ENCODE results near the gene NCAM1.

Gene NCAM1

GRCh38 chr11:113174882-113175281, 213.7 kb downstream of the NCAM1 start:
- no peak overlapping the region for H4K8ac ChIP-seq (ENCODE audit: low read length)
- H3K79me1 ChIP-seq (replicated peaks; ENCODE audit: low read length, poor library complexity, severe bottlenecking), result no peaks in the 10 kb centered on the region
- no peaks in the 10 kb centered on the region for H3K36me3 ChIP-seq (ENCODE audit: control insufficient read depth in 1 of 2, insufficient read depth in 2 of 2, low read depth in 1 of 2, low read length in 2 of 2)
- no peak overlapping the region for H3K9ac ChIP-seq (ENCODE audit: low read length)
- no peak overlapping the region for H3K23ac ChIP-seq (ENCODE audit: low read length in 2 of 2)
- H3K27me3 ChIP-seq (ENCODE audit: control insufficient read depth in 1 of 2, insufficient read depth in 1 of 2, low read length in 2 of 2), result peaks cover 0 to 72% of the 10 kb centered on the region in 2 experiments
- WGBS, result 94% methylated on average over 1 of the region's 1 CpG
- no peak overlapping the region for H2BK5ac ChIP-seq (ENCODE audit: low read depth, low read length, poor library complexity, severe bottlenecking)
- H2AK5ac ChIP-seq (ENCODE audit: low read length, severe bottlenecking), result no peak overlapping the region
- no peak overlapping the region for H3K18ac ChIP-seq (ENCODE audit: low read depth in 1 of 2, low read length in 2 of 2)
- H2AFZ ChIP-seq (ENCODE audit: low read depth, low read length), result no peak overlapping the region
- H3K4ac ChIP-seq (ENCODE audit: low read depth in 1 of 2, low read length in 2 of 2), result no peak overlapping the region
- no peak overlapping the region for H2BK12ac ChIP-seq (ENCODE audit: low read length in 2 of 2)
- no peaks in the 10 kb centered on the region for H3K9me3 ChIP-seq (ENCODE audit: control insufficient read depth, low read length)
- no peaks in the 10 kb centered on the region for H3K4me1 ChIP-seq (ENCODE audit: control insufficient read depth, insufficient read depth, low read depth, low read length)
- H3K14ac ChIP-seq (ENCODE audit: low read length in 2 of 2), result no peak overlapping the region
- no peak overlapping the region for H3K4me3 ChIP-seq (ENCODE audit: insufficient read depth in 1 of 2, low read depth in 1 of 2, low read length in 2 of 2)
- H3K4me2 ChIP-seq (ENCODE audit: low read length, poor library complexity, severe bottlenecking), result no peak overlapping the region
- no peak overlapping the region for H3K27ac ChIP-seq (ENCODE audit: low read length, poor library complexity, severe bottlenecking)
- no peak overlapping the region for H4K91ac ChIP-seq (ENCODE audit: low read length)
- no peak overlapping the region for H2BK120ac ChIP-seq (ENCODE audit: low read depth, low read length)
- H2BK15ac ChIP-seq (ENCODE audit: low read depth, poor library complexity, severe bottlenecking), result no peak overlapping the region
- DNase-seq, result no peak

GRCh38 chr11:113176599-113177360, 215.6 kb downstream of the NCAM1 start:
- H4K91ac ChIP-seq (ENCODE audit: low read length), result no peak overlapping the region
- no peak overlapping the region for H2BK120ac ChIP-seq (ENCODE audit: low read depth, low read length)
- no peak overlapping the region for H3K23ac ChIP-seq (ENCODE audit: low read length in 2 of 2)
- H3K27me3 ChIP-seq (ENCODE audit: control insufficient read depth in 1 of 2, insufficient read depth in 1 of 2, low read length in 2 of 2), result peaks cover 0 to 72% of the 10 kb centered on the region in 2 experiments
- H2BK5ac ChIP-seq (ENCODE audit: low read depth, low read length, poor library complexity, severe bottlenecking), result no peak overlapping the region
- H4K8ac ChIP-seq (ENCODE audit: low read length), result no peak overlapping the region
- DNase-seq, result peak; percentile 85
- no peak overlapping the region for H3K14ac ChIP-seq (ENCODE audit: low read length in 2 of 2)
- H2BK12ac ChIP-seq (ENCODE audit: low read length in 2 of 2), result no peak overlapping the region
- no peak overlapping the region for H3K18ac ChIP-seq (ENCODE audit: low read depth in 1 of 2, low read length in 2 of 2)
- no peak overlapping the region for H3K9ac ChIP-seq (ENCODE audit: low read length)
- H2BK15ac ChIP-seq (ENCODE audit: low read depth, poor library complexity, severe bottlenecking), result no peak overlapping the region
- no peak overlapping the region for H3K27ac ChIP-seq (ENCODE audit: low read length, poor library complexity, severe bottlenecking)
- H3K36me3 ChIP-seq (ENCODE audit: control insufficient read depth in 1 of 2, insufficient read depth in 2 of 2, low read depth in 1 of 2, low read length in 2 of 2), result no peaks in the 10 kb centered on the region
- H3K4ac ChIP-seq (ENCODE audit: low read depth in 1 of 2, low read length in 2 of 2), result no peak overlapping the region
- no peak overlapping the region for H2AFZ ChIP-seq (ENCODE audit: low read depth, low read length)
- no peak overlapping the region for H2AK5ac ChIP-seq (ENCODE audit: low read length, severe bottlenecking)
- no peaks in the 10 kb centered on the region for H3K79me1 ChIP-seq (replicated peaks; ENCODE audit: low read length, poor library complexity, severe bottlenecking)
- no peak overlapping the region for H3K4me2 ChIP-seq (ENCODE audit: low read length, poor library complexity, severe bottlenecking)
- H3K4me3 ChIP-seq (ENCODE audit: insufficient read depth in 1 of 2, low read depth in 1 of 2, low read length in 2 of 2), result no peak overlapping the region
- no peaks in the 10 kb centered on the region for H3K9me3 ChIP-seq (ENCODE audit: control insufficient read depth, low read length)
- H3K4me1 ChIP-seq (ENCODE audit: control insufficient read depth, insufficient read depth, low read depth, low read length), result no peaks in the 10 kb centered on the region

- Histone ChIP-seq H4K91ac (ENCODE audit: low read length) (no peak overlapping the region), H3K14ac (ENCODE audit: low read length in 2 of 2) (peak overlapping the region in 1 of 2 experiments; percentile 71), H3K9ac (ENCODE audit: low read length) (no peak overlapping the region), H3K79me1 (replicated peaks; ENCODE audit: low read length, poor library complexity, severe bottlenecking) (no peaks in the 10 kb centered on the region), H3K36me3 (ENCODE audit: control insufficient read depth in 1 of 2, insufficient read depth in 2 of 2, low read depth in 1 of 2, low read length in 2 of 2) (no peaks in the 10 kb centered on the region), H2BK12ac (ENCODE audit: low read length in 2 of 2) (peak overlapping the region in 1 of 2 experiments; percentile 83), H2AK5ac (ENCODE audit: low read length, severe bottlenecking) (no peak overlapping the region), H3K4me3 (ENCODE audit: insufficient read depth in 1 of 2, low read depth in 1 of 2, low read length in 2 of 2) (no peak overlapping the region), H4K8ac (ENCODE audit: low read length) (no peak overlapping the region), H3K4ac (ENCODE audit: low read depth in 1 of 2, low read length in 2 of 2) (no peak overlapping the region), H3K27me3 (ENCODE audit: control insufficient read depth in 1 of 2, insufficient read depth in 1 of 2, low read length in 2 of 2) (peaks cover 0 to 63% of the 10 kb centered on the region in 2 experiments), H3K4me2 (ENCODE audit: low read length, poor library complexity, severe bottlenecking) (no peak overlapping the region), H2AFZ (ENCODE audit: low read depth, low read length) (no peak overlapping the region), H3K27ac (ENCODE audit: low read length, poor library complexity, severe bottlenecking) (no peak overlapping the region), H2BK15ac (ENCODE audit: low read depth, poor library complexity, severe bottlenecking) (no peak overlapping the region), H2BK5ac (ENCODE audit: low read depth, low read length, poor library complexity, severe bottlenecking) (no peak overlapping the region), H3K23ac (ENCODE audit: low read length in 2 of 2) (no peak overlapping the region), H3K9me3 (ENCODE audit: control insufficient read depth, low read length) (no peaks in the 10 kb centered on the region), H3K18ac (ENCODE audit: low read depth in 1 of 2, low read length in 2 of 2) (peak overlapping the region in 1 of 2 experiments; percentile 41), H3K4me1 (ENCODE audit: control insufficient read depth, insufficient read depth, low read depth, low read length) (no peaks in the 10 kb centered on the region), H2BK120ac (ENCODE audit: low read depth, low read length) (no peak overlapping the region)
- DNase-seq, result no peak
- 83% methylated on average over 3 of the region's 5 CpGs for WGBS
These were observed 216.5 kb downstream of the NCAM1 start for GRCh38 chr11:113177671-113178070.

- Histone ChIP-seq H4K91ac (ENCODE audit: low read length) (no peak overlapping the region), H3K4me2 (ENCODE audit: low read length, poor library complexity, severe bottlenecking) (no peak overlapping the region), H2BK120ac (ENCODE audit: low read depth, low read length) (no peak overlapping the region), H3K79me1 (replicated peaks; ENCODE audit: low read length, poor library complexity, severe bottlenecking) (no peaks in the 10 kb centered on the region), H3K9me3 (ENCODE audit: control insufficient read depth, low read length) (no peaks in the 10 kb centered on the region), H3K23ac (ENCODE audit: low read length in 2 of 2) (no peak overlapping the region), H2AK5ac (ENCODE audit: low read length, severe bottlenecking) (no peak overlapping the region), H2AFZ (ENCODE audit: low read depth, low read length) (no peak overlapping the region), H3K27me3 (ENCODE audit: control insufficient read depth in 1 of 2, insufficient read depth in 1 of 2, low read length in 2 of 2) (peaks cover 0 to 59% of the 10 kb centered on the region in 2 experiments), H3K36me3 (ENCODE audit: control insufficient read depth in 1 of 2, insufficient read depth in 2 of 2, low read depth in 1 of 2, low read length in 2 of 2) (no peaks in the 10 kb centered on the region), H3K18ac (ENCODE audit: low read depth in 1 of 2, low read length in 2 of 2) (no peak overlapping the region), H2BK15ac (ENCODE audit: low read depth, poor library complexity, severe bottlenecking) (no peak overlapping the region), H2BK5ac (ENCODE audit: low read depth, low read length, poor library complexity, severe bottlenecking) (no peak overlapping the region), H3K4me1 (ENCODE audit: control insufficient read depth, insufficient read depth, low read depth, low read length) (no peaks in the 10 kb centered on the region), H3K14ac (ENCODE audit: low read length in 2 of 2) (no peak overlapping the region), H3K27ac (ENCODE audit: low read length, poor library complexity, severe bottlenecking) (no peak overlapping the region), H3K4ac (ENCODE audit: low read depth in 1 of 2, low read length in 2 of 2) (no peak overlapping the region), H3K4me3 (ENCODE audit: insufficient read depth in 1 of 2, low read depth in 1 of 2, low read length in 2 of 2) (no peak overlapping the region), H4K8ac (ENCODE audit: low read length) (no peak overlapping the region), H2BK12ac (ENCODE audit: low read length in 2 of 2) (no peak overlapping the region), H3K9ac (ENCODE audit: low read length) (no peak overlapping the region)
- WGBS, result 92% methylated on average over 9 of the region's 10 CpGs
- no peak for DNase-seq
These were observed 217.3 kb downstream of the NCAM1 start for GRCh38 chr11:113178381-113179070.

Measured in mesenchymal stem cell (in vitro differentiated cells and primary cell).